ENCODE measurements around the gene LOX.

LOX gene

GRCh38 chr5:122022966-122023365 is 55.1 kb downstream of the LOX start:
- H3K4me3 ChIP-seq (ENCODE audit: low read length in 2 of 2), result no peak overlapping the region
- no peak overlapping the region for H3K27ac ChIP-seq (ENCODE audit: low read depth in 2 of 2, low read length in 2 of 2)
- H3K27me3 ChIP-seq (ENCODE audit: control insufficient read depth in 2 of 2, insufficient read depth in 2 of 2, low read length in 2 of 2), result no peaks in the 10 kb centered on the region
- no peak overlapping the region for H3K9ac ChIP-seq (ENCODE audit: low read depth in 1 of 2, low read length in 2 of 2)
- H3K4me1 ChIP-seq (ENCODE audit: control insufficient read depth in 2 of 2, insufficient read depth in 2 of 2, low read length in 2 of 2), result no peaks in the 10 kb centered on the region
- H3K36me3 ChIP-seq (ENCODE audit: control insufficient read depth in 2 of 2, insufficient read depth in 2 of 2, low read length in 2 of 2), result peaks cover 2 to 19% of the 10 kb centered on the region in 2 donors
- H3K9me3 ChIP-seq (ENCODE audit: control insufficient read depth in 2 of 2, low read length in 2 of 2), result no peaks in the 10 kb centered on the region

GRCh38 chr5:122019919-122020590 is 58.0 kb downstream of the LOX start:
- Histone ChIP-seq H3K9me3 (ENCODE audit: control insufficient read depth in 2 of 2, low read length in 2 of 2) (no peaks in the 10 kb centered on the region), H3K9ac (ENCODE audit: low read depth in 1 of 2, low read length in 2 of 2) (no peak overlapping the region), H3K4me1 (ENCODE audit: control insufficient read depth in 2 of 2, insufficient read depth in 2 of 2, low read length in 2 of 2) (no peaks in the 10 kb centered on the region), H3K36me3 (ENCODE audit: control insufficient read depth in 2 of 2, insufficient read depth in 2 of 2, low read length in 2 of 2) (peaks cover 2 to 19% of the 10 kb centered on the region in 2 donors), H3K4me3 (ENCODE audit: low read length in 2 of 2) (no peak overlapping the region), H3K27me3 (ENCODE audit: control insufficient read depth in 2 of 2, insufficient read depth in 2 of 2, low read length in 2 of 2) (no peaks in the 10 kb centered on the region), H3K27ac (ENCODE audit: low read depth in 2 of 2, low read length in 2 of 2) (no peak overlapping the region)

- Histone ChIP-seq H3K27me3 (ENCODE audit: control insufficient read depth in 2 of 2, insufficient read depth in 2 of 2, low read length in 2 of 2) (no peaks in the 10 kb centered on the region), H3K9me3 (ENCODE audit: control insufficient read depth in 2 of 2, low read length in 2 of 2) (no peaks in the 10 kb centered on the region), H3K4me1 (ENCODE audit: control insufficient read depth in 2 of 2, insufficient read depth in 2 of 2, low read length in 2 of 2) (no peaks in the 10 kb centered on the region), H3K9ac (ENCODE audit: low read depth in 1 of 2, low read length in 2 of 2) (no peak overlapping the region), H3K27ac (ENCODE audit: low read depth in 2 of 2, low read length in 2 of 2) (no peak overlapping the region), H3K4me3 (ENCODE audit: low read length in 2 of 2) (no peak overlapping the region), H3K36me3 (ENCODE audit: control insufficient read depth in 2 of 2, insufficient read depth in 2 of 2, low read length in 2 of 2) (peaks cover 2 to 5% of the 10 kb centered on the region in 2 donors)
Observed at GRCh38 chr5:122015471-122015870, 62.6 kb downstream of the LOX start.

- Histone ChIP-seq H3K27ac (ENCODE audit: low read depth in 2 of 2, low read length in 2 of 2) (no peak overlapping the region), H3K4me3 (ENCODE audit: low read length in 2 of 2) (no peak overlapping the region), H3K9me3 (ENCODE audit: control insufficient read depth in 2 of 2, low read length in 2 of 2) (no peaks in the 10 kb centered on the region), H3K9ac (ENCODE audit: low read depth in 1 of 2, low read length in 2 of 2) (no peak overlapping the region), H3K36me3 (ENCODE audit: control insufficient read depth in 2 of 2, insufficient read depth in 2 of 2, low read length in 2 of 2) (no peaks in the 10 kb centered on the region), H3K4me1 (ENCODE audit: control insufficient read depth in 2 of 2, insufficient read depth in 2 of 2, low read length in 2 of 2) (no peaks in the 10 kb centered on the region), H3K27me3 (ENCODE audit: control insufficient read depth in 2 of 2, insufficient read depth in 2 of 2, low read length in 2 of 2) (no peaks in the 10 kb centered on the region)
Observed at GRCh38 chr5:122014236-122014935, 63.7 kb downstream of the LOX start.
